K562 (cell line): ENCODE data around the gene IGLON5. TPM values are rescaled to one million over a fixed set of nuclear protein-coding genes. Genes with fewer than 3 reads are reported as not detected.

ENCODE experiments used
- ATAC-seq: fragments of 200-7000 bp; cut with Tn5 transposase; 3 replicates; pipeline ENCODE4 v1.9.1; 2020; ENCODE audit warnings: moderate library complexity
- BruUV-seq: library from RNA; stranded (reverse); fragments of 400-500 nt; replicated peaks from 2 replicates; lab custom pipeline; 2021; lab: Mats Ljungman, UMichigan
- CTCF ChIA-PET: fragments of 300-600 bp; formaldehyde crosslinking; extraction: SDS; loops from one replicate; lab custom pipeline; 2021; ENCODE audit warnings: low intra/inter-chr PET ratio; lab: Yijun Ruan, JAX
- POLR2A ChIA-PET: fragments of 300-600, 350-650 bp; sonication (Branson Sonifier 250); formaldehyde crosslinking; extraction: SDS; loops from one replicate; lab custom pipeline; 2021; ENCODE audit warnings: antibody characterized with exemption, inconsistent platforms; lab: Yijun Ruan, JAX
- DNase-seq, 4 experiments: peaks; one replicate each; pipeline versions ENCODE4 v3.0.0 to v3.0.0-alpha.2; 2011 to 2018; ENCODE audit warnings: low spot score in 3 of 4, mixed read lengths in 3 of 4; ENCODE audit errors: extremely low read depth in 1 of 4
- FAIRE-seq: peaks from 2 replicates; lab custom pipeline; 2011; peaks lifted over from hg19 to GRCh38; lab: Jason Lieb, UNC
- H2AFZ ChIP-seq: 2 replicates; pipeline ENCODE4 v1.6.0; 2011; ENCODE audit warnings: low read depth, low read length, control low read depth, inconsistent platforms
- H3K27ac ChIP-seq: fragments of 200-600 bp; 3 replicates; pipeline ENCODE4 v1.8.0; 2011; ENCODE audit warnings: low read depth, mild to moderate bottlenecking, control low read depth, inconsistent platforms, low read length, moderate library complexity, mixed read lengths; ENCODE audit errors: extremely low read depth
- H3K27me3 ChIP-seq, 2 experiments: fragments of 300-600 bp in 1 of 2; 2 replicates in 1 of 2; 3 replicates in 1 of 2; pipeline versions ENCODE4 v1.6.0 to v1.8.0; 2011; ENCODE audit warnings: inconsistent platforms in 2 of 2, low read length in 2 of 2, mild to moderate bottlenecking in 1 of 2, mixed read lengths in 1 of 2, moderate library complexity in 1 of 2; ENCODE audit not compliant: control insufficient read depth in 2 of 2, insufficient read depth in 2 of 2
- H3K36me3 ChIP-seq: fragments of 300-600 bp; 3 replicates; pipeline ENCODE4 v1.8.0; 2011; ENCODE audit warnings: mild to moderate bottlenecking, low read length, inconsistent platforms; ENCODE audit not compliant: control insufficient read depth, insufficient read depth
- H3K4me1 ChIP-seq, 2 experiments: fragments of 200-600 bp in 1 of 2; replicated peaks in 1 of 2; 2 replicates in 1 of 2; 3 replicates in 1 of 2; pipeline versions ENCODE4 v1.5.1 to v1.8.0; 2011; ENCODE audit warnings: inconsistent platforms in 2 of 2, low read length in 2 of 2, mild to moderate bottlenecking in 1 of 2, mixed read lengths in 1 of 2, moderate library complexity in 1 of 2; ENCODE audit not compliant: control insufficient read depth in 2 of 2, insufficient read depth in 2 of 2
- H3K4me2 ChIP-seq: 2 replicates; pipeline ENCODE4 v1.6.1; 2011; ENCODE audit warnings: low read length, control low read depth, inconsistent platforms, mixed read lengths; ENCODE audit not compliant: insufficient read depth
- H3K4me3 ChIP-seq: fragments of 200-600 bp; sonication (generic), shearing (Covaris generic); 2 replicates; pipeline ENCODE4 v1.5.1; 2016; ENCODE audit warnings: control low read depth, inconsistent platforms
- H3K79me2 ChIP-seq: fragments of 200-600 bp; 3 replicates; pipeline ENCODE4 v1.8.0; 2011; ENCODE audit warnings: low read length, inconsistent platforms; ENCODE audit not compliant: control insufficient read depth, insufficient read depth
- H3K9ac ChIP-seq, 2 experiments: 2 replicates each; pipeline versions ENCODE4 v1.6.0 to v1.6.1; 2011; ENCODE audit warnings: low read depth in 2 of 2, low read length in 2 of 2, control low read depth in 1 of 2, inconsistent platforms in 1 of 2, mild to moderate bottlenecking in 1 of 2, mixed read lengths in 1 of 2; ENCODE audit not compliant: insufficient read depth in 1 of 2
- H3K9me1 ChIP-seq: one replicate; pipeline ENCODE4 v1.6.0; 2011; ENCODE audit warnings: inconsistent platforms, mild to moderate bottlenecking, low read length, moderate library complexity; ENCODE audit not compliant: control insufficient read depth, insufficient read depth
- H3K9me3 ChIP-seq: replicated peaks from 2 replicates; pipeline ENCODE4 v1.5.1; 2011; ENCODE audit warnings: low read depth, low read length, inconsistent platforms; ENCODE audit not compliant: control insufficient read depth, insufficient read depth
- H4K20me1 ChIP-seq: replicated peaks from 2 replicates; pipeline ENCODE4 v1.6.1; 2011; ENCODE audit warnings: low read length, inconsistent platforms, mixed read lengths; ENCODE audit not compliant: control insufficient read depth, insufficient read depth
- ARHGAP35 ChIP-seq: fragments of 450-650 bp; IDR thresholded peaks from 2 replicates; pipeline ENCODE4 v1.6.1; 2018; ENCODE audit not compliant: partially characterized antibody
- CBX5 ChIP-seq: IDR thresholded peaks from 2 replicates; pipeline ENCODE4 v1.6.1; 2014; ENCODE audit warnings: low read depth, borderline replicate concordance
- CEBPG ChIP-seq, 3 experiments: fragments of 200-800 bp in 1 of 3; sonication (Bioruptor generic) in 1 of 3; sonication (generic) in 1 of 3; formaldehyde crosslinking in 1 of 3; IDR thresholded peaks in 2 of 3; conservative IDR thresholded peaks in 1 of 3; 2 replicates each; pipeline versions ENCODE4 v1.6.1 to v1.8.0; 2016 to 2022; ENCODE audit warnings: missing compliant biosample characterization in 2 of 3, missing genetic modification characterization in 2 of 3, mild to moderate bottlenecking in 1 of 3, missing genetic modification reagents in 1 of 3
- CSDE1 ChIP-seq, 2 experiments: fragments of 450-650 bp; IDR thresholded peaks; 2 replicates each; pipeline ENCODE4 v1.6.1; 2016; ENCODE audit warnings: mild to moderate bottlenecking in 1 of 2
- CXXC5 ChIP-seq: fragments of 250-450 bp; sonication (Bioruptor Pico); IDR thresholded peaks from 2 replicates; pipeline ENCODE4 v1.8.0; 2022; ENCODE audit warnings: inconsistent platforms, mild to moderate bottlenecking, moderate library complexity
- EHMT2 ChIP-seq: fragments of 450-650 bp; IDR thresholded peaks from 2 replicates; pipeline ENCODE4 v1.6.1; 2018; ENCODE audit warnings: antibody characterized with exemption
- GATAD2B ChIP-seq: fragments of 450-650 bp; IDR thresholded peaks from 2 replicates; pipeline ENCODE4 v1.6.1; 2017; ENCODE audit warnings: mild to moderate bottlenecking, borderline replicate concordance
- NBN ChIP-seq: fragments of 450-650 bp; IDR thresholded peaks from 2 replicates; pipeline ENCODE4 v1.6.1; 2016; ENCODE audit warnings: low read depth, mild to moderate bottlenecking
- NCOA2 ChIP-seq, 2 experiments: fragments of 450-650 bp; IDR thresholded peaks; 2 replicates each; pipeline ENCODE4 v1.6.1; 2018; ENCODE audit warnings: mild to moderate bottlenecking in 2 of 2, moderate library complexity in 1 of 2; ENCODE audit not compliant: partially characterized antibody in 2 of 2
- NFYB ChIP-seq: IDR thresholded peaks from 2 replicates; pipeline ENCODE4 v1.6.1; 2011; ENCODE audit warnings: mild to moderate bottlenecking, moderate library complexity; ENCODE audit not compliant: insufficient read length; ENCODE audit errors: extremely low read depth
- POLR2B ChIP-seq: fragments of 450-650 bp; IDR thresholded peaks from 2 replicates; pipeline ENCODE4 v1.6.1; 2018; ENCODE audit warnings: low read depth; ENCODE audit not compliant: partially characterized antibody
- RAD51 ChIP-seq: fragments of 450-650 bp; IDR thresholded peaks from 2 replicates; pipeline ENCODE4 v1.7.1; 2016; ENCODE audit warnings: low read depth, mild to moderate bottlenecking, borderline replicate concordance
- RUNX1 ChIP-seq: sonication (generic); IDR thresholded peaks from 2 replicates; pipeline ENCODE4 v1.6.1; 2016; ENCODE audit warnings: antibody characterized with exemption, low read depth
- THAP12 ChIP-seq: fragments of 250-450 bp; sonication (Bioruptor Pico); IDR thresholded peaks from 2 replicates; pipeline ENCODE4 v1.9.0; 2021; ENCODE audit warnings: mild to moderate bottlenecking, inconsistent platforms
- USF1 ChIP-seq: sonication (generic); formaldehyde crosslinking; IDR thresholded peaks from 2 replicates; pipeline ENCODE4 v1.9.0; 2022; ENCODE audit warnings: mild to moderate bottlenecking, missing genetic modification reagents
- ZC3H8 ChIP-seq: fragments of 450-650 bp; IDR thresholded peaks from 2 replicates; pipeline ENCODE4 v1.6.1; 2017
- ZNF12 ChIP-seq: sonication (generic); formaldehyde crosslinking; IDR thresholded peaks from 2 replicates; pipeline ENCODE4 v1.4.0; 2020; ENCODE audit warnings: mild to moderate bottlenecking, missing genetic modification reagents
- ZNF124 ChIP-seq: sonication (generic); formaldehyde crosslinking; IDR thresholded peaks from 2 replicates; pipeline ENCODE4 v1.8.1; 2022; ENCODE audit warnings: missing genetic modification reagents
- ZNF551 ChIP-seq: fragments of 250-450 bp; sonication (Bioruptor Pico); IDR thresholded peaks from 2 replicates; pipeline ENCODE4 v1.5.0; 2021; ENCODE audit warnings: mild to moderate bottlenecking, moderate library complexity
- ZNF780A ChIP-seq: fragments of 250-450 bp; sonication (Bioruptor Pico); IDR thresholded peaks from 2 replicates; pipeline ENCODE4 v1.5.0; 2021; ENCODE audit warnings: mild to moderate bottlenecking
- ZNF79 ChIP-seq: fragments of 250-450 bp; sonication (Bioruptor Pico); IDR thresholded peaks from 2 replicates; pipeline ENCODE4 v1.4.0; 2020; ENCODE audit warnings: low read depth, mild to moderate bottlenecking, moderate library complexity
- WGBS: fragments of 100-300 bp; shearing (Covaris generic); methylation state at CpG from one replicate; pipeline ENCODE4 v1.1.6; 2016; ENCODE audit warnings: low coverage, mixed read lengths; ENCODE audit not compliant: insufficient coverage; ENCODE audit errors: missing lambda C conversion rate; 5-methylcytosine and 5-hydroxymethylcytosine counted together
- in situ Hi-C: fragments of 300-500 bp; cut with MboI; formaldehyde crosslinking; loops from 4 replicates; pipeline ENCODE4 v1.15.0; 2018; ENCODE audit warnings: inconsistent platforms, mixed read lengths
- intact Hi-C: fragments of 100-400 bp; cut with micrococcal nuclease; formaldehyde crosslinking; loops from 2 replicates; pipeline ENCODE4 v1.14.2; 2022
- polyA plus RNA-seq, 8 experiments: library from polyadenylated mRNA; depleted of rRNA in 4 of 8; stranded (reverse) in 5 of 8; unstranded in 3 of 8; fragments of >200 nt; fragmentation: Nextera tagmentation in 2 of 8; fragmentation: Illumina TruSeq in 1 of 8; extraction: Ambion mirVana in 2 of 8; extraction: Trizol in 1 of 8; gene quantifications; 2 replicates each; pipeline versions ENCODE4 v1.2.1 to v1.2.3, GENCODE V29; 2011 to 2014; ENCODE audit warnings: inconsistent platforms in 1 of 8, missing spikeins in 1 of 8
- total RNA-seq, 7 experiments: library from RNA; depleted of rRNA in 6 of 7; stranded (reverse); fragments of >200 nt in 6 of 7; fragmentation: Illumina TruSeq in 2 of 7; extraction: Trizol in 2 of 7; gene quantifications; 2 replicates each; pipeline versions ENCODE4 v1.2.1 to v1.2.3, GENCODE V29; 2011 to 2021; ENCODE audit warnings: low replicate concordance in 1 of 7

Gene IGLON5
- total and polyA plus RNA-seq, 9 of the 15 experiments (the other 6 are each of a cell fraction or from before 2014, with no cell fraction given), result 0.03 to 0.22 (median 0.14) TPM; not detected in 2

GRCh38 chr19:51333836-51334460 is 22.5 kb downstream of the IGLON5 start:
- Histone ChIP-seq H3K79me2 (no peaks in the 10 kb centered on the region), H3K4me2 (no peak overlapping the region), H2AFZ (no peak overlapping the region), H3K36me3 (no peaks in the 10 kb centered on the region), H3K9me1 (no peaks in the 10 kb centered on the region), H3K4me3 (no peak overlapping the region), H3K27me3 (no peaks in the 10 kb centered on the region), H3K4me1 (peaks cover 6 to 10% of the 10 kb centered on the region in 2 experiments; a peak in 3 of 5 replicates), H3K9ac (no peak overlapping the region), H3K27ac (no peak overlapping the region), H4K20me1 (no peaks in the 10 kb centered on the region), H3K9me3 (no peaks in the 10 kb centered on the region)
- POLR2A ChIA-PET, result interaction anchor here (0.7 to 1.1 kb wide), 2 partner anchors 10 to 25 kb away, joined by 3 to 4 read pairs; no protein-coding TSS in a partner anchor
- CTCF ChIA-PET, result interaction anchor here (0.7 kb wide), 1 partner anchor 484 kb away, joined by 4 read pairs; no protein-coding TSS in a partner anchor
- 63% methylated on average over 9 of the region's 13 CpGs for WGBS
- no TSS peak for BruUV-seq
- DNase-seq (peak; percentile 49 to 84 (median 80)), FAIRE-seq (peak; percentile 80), ATAC-seq (peak; percentile 71)
- in situ Hi-C loops (no loop called here), intact Hi-C loops (no loop called here)
- no peak for TF ChIP-seq ZNF780A (CRISPR knock-in tag)
- TF ChIP-seq POLR2B, result no peak
- TF ChIP-seq ZNF12, result no peak
- TF ChIP-seq ZNF551 (CRISPR knock-in tag), result no peak
- no peak for TF ChIP-seq RUNX1
- TF ChIP-seq CXXC5 (CRISPR knock-in tag), result no peak
- no peak for TF ChIP-seq ZC3H8
- peak; percentile 48 for TF ChIP-seq NFYB
- TF ChIP-seq USF1 (CRISPR knock-in tag), result 0 out of 2 replicates have a peak, but pooled peaks have one; percentile 31
- no peak for TF ChIP-seq CBX5
- TF ChIP-seq EHMT2, result no peak
- no peak for TF ChIP-seq GATAD2B
- TF ChIP-seq NBN, result no peak
- TF ChIP-seq RAD51, result peak; percentile 36; the same call in 1 of the 2 replicates
- TF ChIP-seq CEBPG (CRISPR knock-in tag; IDR thresholded peaks at IDR 0.05), result peak; percentile 15; the same call in 1 of the 2 replicates
- TF ChIP-seq CEBPG (tag; conservative IDR thresholded peaks at IDR 0.05 in 1 of 2, IDR thresholded peaks at IDR 0.05 in 1 of 2), result no peak
- TF ChIP-seq THAP12, result no peak
- TF ChIP-seq ZNF124, result no peak
- no peak for TF ChIP-seq CSDE1 (IDR thresholded peaks at IDR 0.05)
- TF ChIP-seq ARHGAP35, result no peak
- no peak for TF ChIP-seq ZNF79 (CRISPR knock-in tag)
- TF ChIP-seq NCOA2 (IDR thresholded peaks at IDR 0.05; ENCODE audit: partially characterized antibody in 2 of 2), result no peak
